ENCODE measurements around the gene BCAR1.

BCAR1 gene

DNA sequence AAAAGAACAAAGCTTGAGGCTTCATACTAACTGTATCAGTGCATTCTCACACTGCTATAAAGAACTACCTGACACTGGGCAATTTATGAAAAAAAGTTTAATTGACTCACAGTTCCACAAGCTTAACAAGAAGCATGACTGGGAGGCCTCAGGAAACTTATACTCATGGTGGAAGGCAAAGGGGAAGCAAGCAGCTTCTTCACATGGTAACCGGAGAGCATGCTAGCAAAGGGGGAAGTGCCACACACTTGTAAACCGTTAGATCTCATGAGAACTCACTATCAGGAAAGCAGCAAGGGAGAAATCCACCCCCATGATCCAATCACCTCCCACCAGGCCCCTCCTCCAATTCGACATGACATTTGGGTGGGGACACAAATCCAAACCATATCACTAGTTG lies 69.8 kb downstream of the BCAR1 start:
- peak; percentile 56 for FAIRE-seq
- no peak for DNase-seq (ENCODE audit: extremely low spot score, insufficient read length, low read depth)

DNA sequence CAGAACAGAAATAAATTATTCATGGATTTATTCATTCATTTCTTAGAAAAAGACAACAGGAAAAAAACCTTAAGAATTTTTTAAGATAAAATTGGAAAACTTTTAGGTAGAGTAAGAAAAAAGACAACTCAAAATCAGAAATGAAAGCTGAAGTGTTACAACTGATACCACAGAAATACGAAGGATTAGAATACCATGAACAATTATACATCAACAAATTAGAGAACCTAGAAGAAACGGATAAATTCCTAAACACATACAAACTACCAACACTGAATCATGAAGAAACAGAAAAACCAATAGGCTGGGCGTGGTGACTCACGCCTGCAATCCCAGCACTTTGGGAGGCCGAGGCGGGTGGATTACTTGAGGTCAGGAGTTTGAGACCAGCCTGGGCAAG lies 72.2 kb downstream of the BCAR1 start:
- DNase-seq (ENCODE audit: extremely low spot score, insufficient read length, low read depth) = no peak
- FAIRE-seq = peak; percentile 26

Data from GM18507 (cell line).